ENCODE data around the gene ZFP37.

DNA sequence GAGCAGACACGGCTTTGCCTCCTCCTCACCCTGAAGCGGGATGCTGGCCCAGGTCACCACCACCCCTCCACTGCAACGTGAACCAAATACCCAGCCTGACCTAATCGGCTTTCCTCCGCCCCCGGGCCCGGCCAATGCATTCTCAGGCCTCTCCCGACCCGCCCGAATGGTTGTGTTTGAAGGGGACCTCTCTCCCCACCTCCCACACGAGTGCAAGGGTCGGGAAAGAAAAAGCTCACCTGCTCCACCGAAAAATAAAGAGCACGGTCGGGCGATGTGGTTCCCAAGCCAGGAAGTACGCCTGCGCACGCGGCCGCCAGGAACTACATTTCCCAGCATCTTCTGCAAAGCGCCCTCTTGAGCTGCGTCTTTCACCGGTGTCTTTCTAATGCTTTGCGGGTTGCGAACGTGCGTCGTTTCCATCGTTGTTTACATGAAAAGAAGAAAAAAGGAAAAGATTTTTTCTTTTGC, 44.6 kb downstream of the ZFP37 start, which contains the start of gene ZNF883:
- TF ChIP-seq CTCF (conservative IDR thresholded peaks at IDR 0.05) = no peak
- TF ChIP-seq EZH2 (IDR thresholded peaks at IDR 0.05; ENCODE audit: low read depth) = no peak
